ENCODE results near the gene ZFX. TPM values are rescaled to one million over a fixed set of nuclear protein-coding genes. Genes with fewer than 3 reads are reported as not detected.

Gene ZFX
- total and polyA plus RNA-seq, 2 of the 8 experiments (the other 6 are each of a cell fraction or from before 2014, with no cell fraction given) = 2.8 to 22.0 TPM

- TF ChIP-seq KDM1A (IDR thresholded peaks at IDR 0.05; ENCODE audit: borderline replicate concordance, low read length) = no peak
- no peak for TF ChIP-seq CHD2 (IDR thresholded peaks at IDR 0.05; ENCODE audit: low read length)
- TF ChIP-seq EP300 (IDR thresholded peaks at IDR 0.05; ENCODE audit: borderline replicate concordance in 1 of 2, low read depth in 2 of 2, low read length in 2 of 2) = no peak
- no peak for TF ChIP-seq TAF7 (optimal IDR thresholded peaks at IDR 0.05; ENCODE audit: borderline replicate concordance, low read depth, low read length)
- TF ChIP-seq RXRA (IDR thresholded peaks at IDR 0.05; ENCODE audit: insufficient read depth, low read depth, low read length) = no peak
Measured at GRCh38 chrX:24210190-24210589, 60.7 kb downstream of the ZFX start (continued).

All from H1 (cell line).